Lower leg skin (tissue), 4 donors: ENCODE results near the gene KRTAP4-4. TPM values are rescaled to one million over a fixed set of nuclear protein-coding genes. Genes with fewer than 3 reads are reported as not detected.
"Not testable (repeated sequence)": the region's sequence is repeated elsewhere in the genome, so short reads cannot be mapped to it uniquely, and the experiment has no call there.

Source experiments
- DNase-seq, 2 donors: peaks; one replicate each; pipeline ENCODE4 v3.0.0-alpha.2; 2019; ENCODE audit warnings: low spot score in 2 of 2
- H3K4me3 ChIP-seq: fragments of 200-600 bp; sonication (generic); 2 replicates; pipeline ENCODE4 v1.5.1; 2017; ENCODE audit warnings: mild to moderate bottlenecking, low read depth; ENCODE audit not compliant: poor library complexity, severe bottlenecking
- POLR2A ChIP-seq, 2 donors: fragments of 450-650 bp; IDR thresholded peaks; one replicate each; pipeline ENCODE4 v1.6.1; 2016 to 2017; ENCODE audit warnings: antibody characterized with exemption in 2 of 2, mild to moderate bottlenecking in 1 of 2, moderate library complexity in 1 of 2
- WGBS, 2 donors: methylation state at CpG; one replicate each; pipeline ENCODE4 v1.1.5; 2018; 5-methylcytosine and 5-hydroxymethylcytosine counted together
- intact Hi-C: fragments of 100-400 bp; cut with DNase I; formaldehyde crosslinking; loops from one replicate; pipeline ENCODE4 v1.15.0; 2023; ENCODE audit warnings: low total_unique reads
- total RNA-seq, 4 donors: library from RNA; depleted of rRNA; stranded (reverse); fragments of >200 nt; gene quantifications; one replicate each; pipeline ENCODE4 v1.1.0, GENCODE V29; 2016
- TF ChIP-seq, protein P1 (sequence below), 3 donors: fragments of 450-650 bp; IDR thresholded peaks; one replicate each; pipeline ENCODE4 v1.5.1; 2016; ENCODE audit warnings: antibody characterized with exemption in 3 of 3, mild to moderate bottlenecking in 3 of 3, moderate library complexity in 2 of 3

The KRTAP4-4 gene
- total RNA-seq, 4 donors from 2014 or later, result 0.84 to 102 TPM; not detected in 2

DNA sequence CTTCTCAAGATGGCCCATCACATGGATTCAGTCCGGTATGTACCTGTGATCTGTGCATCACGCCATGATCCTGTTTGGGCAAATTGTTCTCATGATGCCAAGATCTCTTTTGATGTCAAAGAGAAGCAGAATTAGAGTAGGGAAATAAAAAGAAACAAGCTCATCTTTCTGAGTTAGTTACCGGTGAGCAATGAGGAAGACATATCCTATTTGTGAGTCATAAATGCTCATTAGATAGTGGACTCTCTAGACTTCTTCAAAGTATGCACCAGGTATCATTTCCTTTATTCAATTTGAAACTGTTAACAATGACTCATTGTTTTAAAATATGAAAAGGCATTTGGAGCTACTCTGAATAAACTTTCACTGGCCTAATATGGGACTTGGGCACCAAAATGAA is 28.6 kb downstream of the KRTAP4-4 start:
- WGBS, 2 donors, result 75 to 79% methylated on average over 3 of the region's 3 CpGs
- TF ChIP-seq POLR2A (IDR thresholded peaks at IDR 0.05), result no peak
- TF ChIP-seq, protein P1, sequence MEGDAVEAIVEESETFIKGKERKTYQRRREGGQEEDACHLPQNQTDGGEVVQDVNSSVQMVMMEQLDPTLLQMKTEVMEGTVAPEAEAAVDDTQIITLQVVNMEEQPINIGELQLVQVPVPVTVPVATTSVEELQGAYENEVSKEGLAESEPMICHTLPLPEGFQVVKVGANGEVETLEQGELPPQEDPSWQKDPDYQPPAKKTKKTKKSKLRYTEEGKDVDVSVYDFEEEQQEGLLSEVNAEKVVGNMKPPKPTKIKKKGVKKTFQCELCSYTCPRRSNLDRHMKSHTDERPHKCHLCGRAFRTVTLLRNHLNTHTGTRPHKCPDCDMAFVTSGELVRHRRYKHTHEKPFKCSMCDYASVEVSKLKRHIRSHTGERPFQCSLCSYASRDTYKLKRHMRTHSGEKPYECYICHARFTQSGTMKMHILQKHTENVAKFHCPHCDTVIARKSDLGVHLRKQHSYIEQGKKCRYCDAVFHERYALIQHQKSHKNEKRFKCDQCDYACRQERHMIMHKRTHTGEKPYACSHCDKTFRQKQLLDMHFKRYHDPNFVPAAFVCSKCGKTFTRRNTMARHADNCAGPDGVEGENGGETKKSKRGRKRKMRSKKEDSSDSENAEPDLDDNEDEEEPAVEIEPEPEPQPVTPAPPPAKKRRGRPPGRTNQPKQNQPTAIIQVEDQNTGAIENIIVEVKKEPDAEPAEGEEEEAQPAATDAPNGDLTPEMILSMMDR (IDR thresholded peaks at IDR 0.05), result no peak
- intact Hi-C loops, result no loop called here
- no peak for DNase-seq
- no peak overlapping the region for H3K4me3 ChIP-seq

DNA sequence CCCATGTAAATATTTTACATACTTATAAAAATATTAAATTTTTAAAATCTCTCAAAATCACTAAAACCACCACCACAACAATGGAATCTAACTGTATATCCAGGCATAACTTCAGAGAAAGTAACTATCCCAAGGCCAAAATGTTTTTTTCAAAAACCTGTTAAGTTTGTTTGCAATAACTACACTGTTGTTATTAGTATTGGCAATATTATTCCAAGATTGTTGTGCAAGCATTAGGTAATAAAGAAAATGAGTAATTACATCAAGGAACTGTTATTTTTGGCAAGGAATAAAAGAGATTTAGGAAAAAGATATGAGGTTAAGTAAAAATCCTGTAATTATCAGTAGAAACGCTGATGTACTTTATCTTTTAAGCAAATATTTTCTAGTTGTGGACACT is 33.2 kb downstream of the KRTAP4-4 start:
- 46 to 48% methylated on average over 1 of the region's 1 CpG for WGBS, 2 donors
- no peak for DNase-seq
- intact Hi-C loops, result no loop called here
- TF ChIP-seq, protein P1 (IDR thresholded peaks at IDR 0.05), result no peak
- no peak for TF ChIP-seq POLR2A (IDR thresholded peaks at IDR 0.05)
- H3K4me3 ChIP-seq, result no peak overlapping the region

DNA sequence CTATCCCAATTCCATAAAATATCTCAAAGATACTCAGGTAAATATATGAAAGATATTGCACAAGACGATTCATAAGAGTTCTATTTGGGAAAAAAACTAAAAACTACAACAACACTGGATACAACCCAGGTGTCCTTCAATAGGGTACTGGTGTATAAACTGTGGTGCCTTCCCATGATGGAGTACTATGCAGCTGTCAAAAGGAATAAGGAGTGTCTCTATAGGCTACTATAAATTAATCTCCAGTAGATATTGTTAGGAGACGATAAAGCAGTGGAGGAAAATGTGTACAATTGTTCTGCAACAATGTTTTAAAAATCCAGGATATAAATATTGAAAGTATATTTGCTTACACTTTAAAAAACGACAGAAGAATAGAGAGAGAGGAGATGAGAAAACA is 34.1 kb downstream of the KRTAP4-4 start:
- TF ChIP-seq, protein P1 (IDR thresholded peaks at IDR 0.05), result no peak
- TF ChIP-seq POLR2A (IDR thresholded peaks at IDR 0.05), result no peak
- no peak for DNase-seq
- WGBS, 2 donors, result 81 to 84% methylated on average over 3 of the region's 3 CpGs
- no peak overlapping the region for H3K4me3 ChIP-seq
- intact Hi-C loops, result no loop called here

DNA sequence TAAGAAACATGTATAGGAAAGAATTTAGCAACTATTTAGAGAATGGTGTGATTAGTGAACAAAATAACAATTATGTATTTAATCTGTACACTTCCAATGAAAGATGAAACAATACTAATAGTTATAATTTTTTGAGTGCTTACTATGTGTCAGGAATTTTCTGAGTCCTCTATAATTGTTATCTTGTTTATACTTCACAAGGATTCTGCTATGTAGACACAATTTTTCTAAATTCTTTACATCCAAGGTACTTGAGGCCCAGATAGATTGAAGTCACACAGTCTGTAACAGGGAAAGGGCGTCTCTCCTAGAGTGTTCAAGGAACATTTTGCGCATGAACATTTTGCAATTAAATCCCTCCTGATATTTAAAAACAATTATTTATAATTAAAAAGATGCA is 35.5 kb downstream of the KRTAP4-4 start:
- no peak for TF ChIP-seq POLR2A (IDR thresholded peaks at IDR 0.05)
- TF ChIP-seq, protein P1 (IDR thresholded peaks at IDR 0.05), result no peak
- intact Hi-C loops, result no loop called here
- H3K4me3 ChIP-seq, result no peak overlapping the region
- WGBS, 2 donors, result 91 to 97% methylated on average over 2 of the region's 2 CpGs
- no peak for DNase-seq

DNA sequence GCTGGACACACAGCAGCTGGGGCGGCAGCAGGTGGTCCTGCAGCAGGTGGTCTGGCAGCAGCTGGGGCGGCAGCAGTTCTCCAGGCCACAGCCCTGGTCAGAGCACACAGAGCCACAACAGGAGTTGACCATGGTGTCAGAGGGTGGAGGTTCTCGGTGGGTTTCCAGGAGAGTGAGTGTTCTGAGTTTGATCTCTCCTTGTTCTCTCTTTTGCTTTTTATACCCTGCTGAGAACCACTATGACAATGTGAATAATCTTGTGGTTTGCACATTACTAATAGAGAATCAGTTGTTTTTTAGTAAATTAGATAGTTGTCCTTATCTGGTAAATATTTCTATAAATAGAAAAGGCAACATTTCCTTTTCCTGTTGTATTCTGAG is 36.6 kb downstream of the KRTAP4-4 start, which contains the start of gene KRTAP4-12:
Gene KRTAP4-12 (minus strand): TSS at position 192 of the 381 bp plus-strand sequence. CDS start 60 bp downstream, at position 132.
- DNase-seq, intact Hi-C loops, H3K4me3 ChIP-seq: not testable (repeated sequence)
- 76 to 91% methylated on average over 3 of the region's 3 CpGs for WGBS, 2 donors

DNA sequence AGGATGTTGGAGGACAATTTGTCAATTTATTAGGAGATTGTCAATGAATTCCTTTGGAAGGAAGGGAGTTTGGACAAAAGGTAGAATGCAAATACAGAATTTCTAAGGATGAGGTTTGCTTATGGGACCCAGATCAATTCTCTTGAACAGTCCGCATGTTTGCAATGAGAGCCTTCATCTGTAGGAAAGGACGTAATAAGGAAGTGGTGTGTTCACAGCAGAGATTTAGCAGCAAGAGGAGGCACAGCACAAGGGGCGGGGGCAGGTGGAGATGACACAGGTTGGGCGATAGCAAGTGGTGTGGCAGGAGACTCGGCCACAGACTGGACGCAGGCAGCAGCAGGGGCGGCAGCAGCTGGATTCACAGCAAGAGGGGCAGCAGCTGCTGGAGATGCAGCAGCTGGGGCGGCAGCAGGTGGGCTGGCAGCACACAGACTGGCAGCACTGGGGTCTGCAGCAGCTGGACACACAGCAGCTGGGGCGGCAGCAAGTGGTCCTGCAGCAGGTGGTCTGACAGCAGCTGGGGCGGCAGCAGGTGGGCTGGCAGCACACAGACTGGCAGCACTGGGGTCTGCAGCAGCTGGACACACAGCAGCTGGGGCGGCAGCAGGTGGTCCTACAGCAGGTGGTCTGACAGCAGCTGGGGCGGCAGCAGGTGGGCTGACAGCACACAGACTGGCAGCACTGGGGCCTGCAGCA is 37.1 kb downstream of the KRTAP4-4 start:
- intact Hi-C loops, DNase-seq, H3K4me3 ChIP-seq: not testable (repeated sequence)
- WGBS, 2 donors, result 90 to 91% methylated on average over 8 to 12 of the region's 12 CpGs

DNA sequence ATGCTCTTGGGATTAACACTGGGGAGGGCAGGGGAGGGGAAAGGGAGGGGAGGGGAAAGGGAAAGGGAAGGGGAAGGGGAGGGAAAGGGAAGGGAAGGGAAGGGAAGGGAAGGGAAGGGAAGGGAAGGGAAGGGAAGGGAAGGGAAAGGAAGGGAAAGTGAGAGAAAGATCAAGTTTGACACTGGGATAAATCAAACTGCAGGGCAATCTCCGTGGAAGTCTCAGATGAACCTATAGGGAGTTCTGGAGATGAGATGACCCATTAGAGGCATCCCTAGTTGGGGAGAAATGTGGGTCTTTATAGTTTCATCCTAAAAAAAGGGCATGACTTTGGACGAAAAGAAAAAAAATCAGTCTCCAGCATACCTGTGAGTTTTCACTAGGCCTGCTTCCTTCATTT is 38.8 kb downstream of the KRTAP4-4 start:
- no peak for DNase-seq
- WGBS, 2 donors, result 85 to 93% methylated on average over 2 of the region's 2 CpGs
- TF ChIP-seq, protein P1 (IDR thresholded peaks at IDR 0.05), result no peak
- no peak for TF ChIP-seq POLR2A (IDR thresholded peaks at IDR 0.05)
- H3K4me3 ChIP-seq, result no peak overlapping the region
- intact Hi-C loops, result no loop called here

DNA sequence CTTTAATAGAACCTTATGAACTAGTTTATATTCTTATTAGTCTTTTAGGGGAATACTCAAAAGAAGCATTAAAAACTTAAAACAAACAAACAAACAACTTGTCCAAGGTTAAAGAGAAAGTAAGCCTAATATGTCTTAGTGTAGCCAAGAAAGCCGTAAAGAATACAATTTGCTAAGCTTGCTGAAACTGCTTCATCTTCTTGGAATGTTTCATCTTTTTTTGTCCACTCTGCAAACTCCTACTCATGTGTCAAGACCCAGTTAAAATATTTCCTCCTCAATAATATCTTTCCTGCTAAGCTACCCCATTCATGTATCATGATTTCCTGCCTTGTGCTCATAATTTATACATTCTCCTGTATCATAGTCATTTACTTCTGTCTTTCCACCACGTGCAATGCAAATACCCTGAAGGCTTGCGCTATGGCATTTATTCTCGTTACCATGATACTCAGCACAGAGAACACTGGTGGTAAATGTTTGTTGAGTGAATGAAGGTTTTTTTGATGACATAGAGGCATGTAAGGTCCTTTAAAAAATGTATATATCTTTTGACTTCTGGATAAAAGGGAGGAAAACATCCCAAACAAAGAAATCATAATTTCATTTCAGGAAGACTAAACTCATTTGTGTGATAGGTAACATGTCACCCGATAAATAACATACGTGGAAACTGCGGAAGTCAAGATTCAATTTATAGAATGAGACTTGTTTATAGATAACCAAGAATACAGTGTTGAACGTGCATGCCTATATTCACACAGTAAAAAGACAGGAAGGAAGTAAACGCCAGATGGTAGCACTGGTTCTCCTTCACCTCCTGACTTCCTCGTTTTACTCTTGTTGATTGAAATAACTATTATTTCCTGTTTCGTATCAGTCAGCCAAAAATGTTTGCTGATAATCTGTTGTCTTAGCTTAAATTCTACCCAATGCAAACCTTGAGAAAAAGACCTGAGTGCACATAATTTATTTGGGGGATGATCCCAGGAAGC is 40.6 kb downstream of the KRTAP4-4 start:
- DNase-seq, intact Hi-C loops, H3K4me3 ChIP-seq: not testable (repeated sequence)
- 56 to 64% methylated on average over 11 of the region's 11 CpGs for WGBS, 2 donors
